ENCODE results near the gene PBX1.

GRCh38 chr1:164771041-164771618, 212.1 kb downstream of the PBX1 start:
- TF ChIP-seq, protein P1, sequence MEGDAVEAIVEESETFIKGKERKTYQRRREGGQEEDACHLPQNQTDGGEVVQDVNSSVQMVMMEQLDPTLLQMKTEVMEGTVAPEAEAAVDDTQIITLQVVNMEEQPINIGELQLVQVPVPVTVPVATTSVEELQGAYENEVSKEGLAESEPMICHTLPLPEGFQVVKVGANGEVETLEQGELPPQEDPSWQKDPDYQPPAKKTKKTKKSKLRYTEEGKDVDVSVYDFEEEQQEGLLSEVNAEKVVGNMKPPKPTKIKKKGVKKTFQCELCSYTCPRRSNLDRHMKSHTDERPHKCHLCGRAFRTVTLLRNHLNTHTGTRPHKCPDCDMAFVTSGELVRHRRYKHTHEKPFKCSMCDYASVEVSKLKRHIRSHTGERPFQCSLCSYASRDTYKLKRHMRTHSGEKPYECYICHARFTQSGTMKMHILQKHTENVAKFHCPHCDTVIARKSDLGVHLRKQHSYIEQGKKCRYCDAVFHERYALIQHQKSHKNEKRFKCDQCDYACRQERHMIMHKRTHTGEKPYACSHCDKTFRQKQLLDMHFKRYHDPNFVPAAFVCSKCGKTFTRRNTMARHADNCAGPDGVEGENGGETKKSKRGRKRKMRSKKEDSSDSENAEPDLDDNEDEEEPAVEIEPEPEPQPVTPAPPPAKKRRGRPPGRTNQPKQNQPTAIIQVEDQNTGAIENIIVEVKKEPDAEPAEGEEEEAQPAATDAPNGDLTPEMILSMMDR (IDR thresholded peaks at IDR 0.05): no peak
- TF ChIP-seq POLR2A (IDR thresholded peaks at IDR 0.05): no peak
- no peak for TF ChIP-seq EP300 (IDR thresholded peaks at IDR 0.05)
